Endodermal cell (in vitro differentiated cells): ENCODE results near the gene IL16. TPM values are rescaled to one million over a fixed set of nuclear protein-coding genes. Genes with fewer than 3 reads are reported as not detected.

Source experiments
- DNase-seq: peaks from one replicate; pipeline ENCODE4 v3.0.0-alpha.2; 2017
- H3K27ac ChIP-seq: 2 replicates; pipeline ENCODE4 v1.5.1; 2013; ENCODE audit warnings: mild to moderate bottlenecking, low read depth, low read length, moderate library complexity
- H3K27me3 ChIP-seq: 2 replicates; pipeline ENCODE4 v1.6.1; 2013; ENCODE audit warnings: mild to moderate bottlenecking, low read length, moderate library complexity; ENCODE audit not compliant: insufficient read depth, control insufficient read depth, poor library complexity, severe bottlenecking
- H3K36me3 ChIP-seq: 2 replicates; pipeline ENCODE4 v1.7.0; 2013; ENCODE audit warnings: mild to moderate bottlenecking, low read length, moderate library complexity; ENCODE audit not compliant: control insufficient read depth, insufficient read depth
- H3K4me1 ChIP-seq: one replicate; pipeline ENCODE4 v1.7.0; 2013; ENCODE audit warnings: low read length; ENCODE audit not compliant: control insufficient read depth, insufficient read depth
- H3K4me3 ChIP-seq: 2 replicates; pipeline ENCODE4 v1.5.1; 2013; ENCODE audit warnings: mild to moderate bottlenecking, low read length, moderate library complexity
- H3K9ac ChIP-seq: 2 replicates; pipeline ENCODE4 v1.6.1; 2013; ENCODE audit warnings: mild to moderate bottlenecking, low read length, moderate library complexity; ENCODE audit not compliant: poor library complexity, severe bottlenecking; ENCODE audit errors: extremely low read depth
- H3K9me3 ChIP-seq: 2 replicates; pipeline ENCODE4 v1.6.1; 2013; ENCODE audit warnings: mild to moderate bottlenecking, low read length, moderate library complexity; ENCODE audit not compliant: control insufficient read depth
- H3K27ac Mint-ChIP-seq: 2 replicates; pipeline ENCODE4 v1.8.0; 2020; ENCODE audit warnings: mixed read lengths
- H3K27me3 Mint-ChIP-seq: 2 replicates; pipeline ENCODE4 v1.8.0; 2021; ENCODE audit warnings: mild to moderate bottlenecking, mixed read lengths; ENCODE audit not compliant: insufficient read depth
- H3K36me3 Mint-ChIP-seq: 2 replicates; pipeline ENCODE4 v1.8.0; 2020; ENCODE audit warnings: low read depth, mixed read lengths
- H3K4me1 Mint-ChIP-seq: 2 replicates; pipeline ENCODE4 v1.8.0; 2020; ENCODE audit warnings: mixed read lengths
- H3K4me3 Mint-ChIP-seq: 2 replicates; pipeline ENCODE4 v1.8.0; 2020; ENCODE audit warnings: mild to moderate bottlenecking, moderate library complexity, mixed read lengths
- H3K9me3 Mint-ChIP-seq: 2 replicates; pipeline ENCODE4 v1.8.0; 2020; ENCODE audit warnings: mild to moderate bottlenecking, mixed read lengths
- WGBS, 2 experiments: methylation state at CpG; one replicate each; pipeline versions ENCODE4 v1.1.5 to v1.1.7; 2013; ENCODE audit warnings: missing lambda C conversion rate in 2 of 2, mixed read lengths in 1 of 2; ENCODE audit not compliant: insufficient coverage in 1 of 2, insufficient read length in 1 of 2; 5-methylcytosine and 5-hydroxymethylcytosine counted together
- total RNA-seq, 2 donors: library from RNA; stranded (reverse); fragmentation: NEBNext Ultra II Directional in 1 of 2; extraction: Animal tissue kit (Norgen Biotek cat#: 25700) in 1 of 2; gene quantifications; 2 replicates in 1 of 2; 3 replicates in 1 of 2; pipeline ENCODE4 v1.2.1, GENCODE V29; 2021
- TF ChIP-seq, protein P1 (sequence below): fragments of 200-600 bp; sonication (generic); conservative IDR thresholded peaks from 2 replicates; pipeline ENCODE4 v1.5.0; 2021; ENCODE audit warnings: antibody characterized with exemption, mild to moderate bottlenecking

IL16 gene
- total RNA-seq, 2 donors from 2014 or later = 0.13 to 0.24 TPM

DNA sequence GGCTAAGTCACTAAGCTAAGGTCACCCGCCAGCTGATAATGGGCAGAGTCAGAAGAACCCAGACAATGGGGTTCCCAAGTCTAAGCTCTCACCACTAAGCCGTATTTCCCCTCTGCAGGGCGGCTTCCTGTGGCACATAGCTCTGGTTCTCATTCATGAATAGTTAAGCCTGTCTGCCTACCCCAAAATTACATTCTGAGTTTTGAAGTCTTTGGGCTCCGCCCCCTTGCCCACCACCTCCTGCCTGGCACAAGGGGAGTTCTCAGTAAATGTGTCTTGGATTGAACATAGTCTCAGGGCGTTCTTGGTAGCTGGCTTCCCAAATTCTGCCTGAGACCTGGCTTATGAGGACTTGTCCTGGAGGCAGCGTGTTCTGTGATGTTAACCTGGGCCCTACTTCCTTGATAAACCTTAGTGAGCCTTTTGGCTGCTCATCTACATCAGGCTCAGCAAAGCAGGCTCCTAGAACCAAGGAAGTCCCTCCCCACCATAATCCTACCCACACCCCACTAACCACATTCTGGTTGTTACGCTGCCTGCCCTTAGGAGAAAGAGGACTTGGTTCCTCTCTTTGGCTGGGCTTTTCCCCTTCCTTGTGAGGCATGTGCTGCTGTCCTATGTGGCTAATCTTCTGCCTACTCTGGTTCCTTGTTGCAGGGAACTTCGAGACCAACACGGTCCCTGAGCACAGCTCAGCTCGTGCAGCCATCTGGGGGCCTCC lies 72.4 kb downstream of the IL16 start:
- peaks cover 13% of the 10 kb centered on the region for H3K4me1 Mint-ChIP-seq
- WGBS, 2 experiments = 91 to 96% methylated on average over 6 to 10 of the region's 10 CpGs
- H3K27me3 Mint-ChIP-seq = peaks cover 5% of the 10 kb centered on the region
- H3K4me1 ChIP-seq = no peaks in the 10 kb centered on the region
- no peaks in the 10 kb centered on the region for H3K9me3 ChIP-seq
- H3K4me3 ChIP-seq = no peak overlapping the region
- H3K9ac ChIP-seq = no peak overlapping the region
- H3K27me3 ChIP-seq = no peaks in the 10 kb centered on the region
- DNase-seq = no peak
- H3K9me3 Mint-ChIP-seq = no peaks in the 10 kb centered on the region
- TF ChIP-seq, protein P1, sequence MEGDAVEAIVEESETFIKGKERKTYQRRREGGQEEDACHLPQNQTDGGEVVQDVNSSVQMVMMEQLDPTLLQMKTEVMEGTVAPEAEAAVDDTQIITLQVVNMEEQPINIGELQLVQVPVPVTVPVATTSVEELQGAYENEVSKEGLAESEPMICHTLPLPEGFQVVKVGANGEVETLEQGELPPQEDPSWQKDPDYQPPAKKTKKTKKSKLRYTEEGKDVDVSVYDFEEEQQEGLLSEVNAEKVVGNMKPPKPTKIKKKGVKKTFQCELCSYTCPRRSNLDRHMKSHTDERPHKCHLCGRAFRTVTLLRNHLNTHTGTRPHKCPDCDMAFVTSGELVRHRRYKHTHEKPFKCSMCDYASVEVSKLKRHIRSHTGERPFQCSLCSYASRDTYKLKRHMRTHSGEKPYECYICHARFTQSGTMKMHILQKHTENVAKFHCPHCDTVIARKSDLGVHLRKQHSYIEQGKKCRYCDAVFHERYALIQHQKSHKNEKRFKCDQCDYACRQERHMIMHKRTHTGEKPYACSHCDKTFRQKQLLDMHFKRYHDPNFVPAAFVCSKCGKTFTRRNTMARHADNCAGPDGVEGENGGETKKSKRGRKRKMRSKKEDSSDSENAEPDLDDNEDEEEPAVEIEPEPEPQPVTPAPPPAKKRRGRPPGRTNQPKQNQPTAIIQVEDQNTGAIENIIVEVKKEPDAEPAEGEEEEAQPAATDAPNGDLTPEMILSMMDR = no peak
- no peak overlapping the region for H3K27ac ChIP-seq
- H3K4me3 Mint-ChIP-seq = no peak overlapping the region
- no peaks in the 10 kb centered on the region for H3K36me3 ChIP-seq
- no peak overlapping the region for H3K27ac Mint-ChIP-seq
- H3K36me3 Mint-ChIP-seq = no peaks in the 10 kb centered on the region

DNA sequence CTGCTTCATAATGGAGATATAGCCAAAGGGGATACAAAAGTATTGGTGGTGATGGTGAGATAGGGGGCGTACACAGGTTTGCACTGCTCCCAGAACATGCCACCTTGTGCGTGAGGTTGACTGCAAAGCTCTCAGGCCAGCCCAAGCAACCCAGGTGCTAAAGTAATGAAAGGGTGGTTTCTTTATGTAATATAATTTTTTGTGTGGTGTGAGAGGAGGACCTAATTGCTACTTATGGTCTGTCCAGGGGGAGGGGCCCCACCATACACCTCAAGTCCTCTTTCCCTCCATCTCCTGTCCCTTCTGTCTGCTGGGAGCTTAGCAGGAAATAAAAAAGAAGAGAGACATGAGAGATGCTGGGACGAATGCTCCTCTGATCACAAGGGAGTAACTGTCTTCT lies 73.5 kb downstream of the IL16 start:
- Histone ChIP-seq H3K9me3 (no peaks in the 10 kb centered on the region), H3K27me3 (no peaks in the 10 kb centered on the region), H3K9ac (no peak overlapping the region), H3K36me3 (no peaks in the 10 kb centered on the region), H3K4me1 (no peaks in the 10 kb centered on the region), H3K4me3 (no peak overlapping the region), H3K27ac (no peak overlapping the region)
- H3K36me3 Mint-ChIP-seq = no peaks in the 10 kb centered on the region
- WGBS, 2 experiments = 90 to 91% methylated on average over 3 of the region's 3 CpGs
- TF ChIP-seq, protein P1 = no peak
- H3K4me1 Mint-ChIP-seq = peaks cover 19% of the 10 kb centered on the region
- peaks cover 5% of the 10 kb centered on the region for H3K27me3 Mint-ChIP-seq
- no peaks in the 10 kb centered on the region for H3K9me3 Mint-ChIP-seq
- H3K4me3 Mint-ChIP-seq = no peak overlapping the region
- H3K27ac Mint-ChIP-seq = no peak overlapping the region
- no peak for DNase-seq

DNA sequence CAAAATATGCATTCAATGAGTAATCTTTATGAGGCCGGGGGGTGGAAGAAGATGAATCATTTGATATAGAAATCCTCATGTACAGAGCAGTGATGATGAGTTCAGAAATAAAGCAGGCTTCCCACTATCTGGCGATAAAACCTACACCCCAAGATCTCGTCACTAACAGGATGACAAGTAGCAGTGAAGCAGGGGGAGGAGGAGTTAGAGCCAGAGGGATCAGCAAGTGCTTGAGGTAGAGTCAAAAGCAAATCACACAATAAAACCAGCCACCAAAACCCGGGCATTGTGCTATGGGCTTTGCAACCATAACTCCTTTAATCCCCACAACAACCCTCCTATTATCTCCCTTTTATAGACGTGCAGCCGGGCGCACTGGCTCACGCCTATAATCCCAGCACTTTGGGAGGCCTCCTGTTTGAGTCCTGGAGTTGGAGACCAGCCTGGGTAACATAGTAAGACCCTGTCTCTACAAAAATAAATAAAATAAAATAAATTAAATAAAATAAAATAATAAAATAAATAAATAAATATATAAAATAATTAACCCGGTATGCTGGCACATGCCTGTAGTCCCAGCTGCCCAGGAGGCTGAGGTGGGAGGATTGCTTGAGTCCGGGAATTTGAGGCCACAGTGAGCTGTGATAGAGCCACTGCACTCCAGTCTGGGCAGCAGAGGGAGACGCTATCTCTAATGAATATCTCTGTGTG lies 74.3 kb downstream of the IL16 start:
- H3K4me3 ChIP-seq = no peak overlapping the region
- H3K9ac ChIP-seq = no peak overlapping the region
- Mint-ChIP-seq H3K4me1 (peaks cover 13% of the 10 kb centered on the region), H3K4me3 (no peak overlapping the region), H3K27ac (no peak overlapping the region), H3K36me3 (no peaks in the 10 kb centered on the region), H3K27me3 (peaks cover 5% of the 10 kb centered on the region), H3K9me3 (no peaks in the 10 kb centered on the region)
- WGBS, 2 experiments = 90 to 93% methylated on average over 3 to 11 of the region's 11 CpGs
- no peak overlapping the region for H3K27ac ChIP-seq
- H3K4me1 ChIP-seq = no peaks in the 10 kb centered on the region
- DNase-seq = no peak
- no peaks in the 10 kb centered on the region for H3K27me3 ChIP-seq
- peaks cover under 1% of the 10 kb centered on the region for H3K9me3 ChIP-seq
- TF ChIP-seq, protein P1 = no peak
- H3K36me3 ChIP-seq = no peaks in the 10 kb centered on the region
